IgD-negative memory B cell (primary cell): ENCODE results near the gene ADAMTS20. TPM values are rescaled to one million over a fixed set of nuclear protein-coding genes. Genes with fewer than 3 reads are reported as not detected.
"Not testable (repeated sequence)": the region's sequence is repeated elsewhere in the genome, so short reads cannot be mapped to it uniquely, and the experiment has no call there.

Experiments used
- H3K27ac Mint-ChIP-seq, 3 donors: one replicate each; pipeline ENCODE4 v1.8.0; 2020 to 2022; ENCODE audit warnings: mild to moderate bottlenecking in 3 of 3, mixed read lengths in 3 of 3, moderate library complexity in 1 of 3
- H3K27me3 Mint-ChIP-seq: one replicate; pipeline ENCODE4 v1.8.0; 2021; ENCODE audit warnings: mixed read lengths
- H3K36me3 Mint-ChIP-seq: one replicate; pipeline ENCODE4 v1.8.0; 2020; ENCODE audit warnings: mild to moderate bottlenecking, mixed read lengths
- H3K4me1 Mint-ChIP-seq, 3 donors: one replicate each; pipeline ENCODE4 v1.8.0; 2020 to 2022; ENCODE audit warnings: mixed read lengths in 3 of 3, mild to moderate bottlenecking in 1 of 3
- H3K4me3 Mint-ChIP-seq, 4 donors: one replicate each; pipeline ENCODE4 v1.8.0; 2020 to 2022; ENCODE audit warnings: mild to moderate bottlenecking in 4 of 4, mixed read lengths in 4 of 4, moderate library complexity in 3 of 4
- H3K9me3 Mint-ChIP-seq, 3 donors: one replicate each; pipeline ENCODE4 v1.8.0; 2020 to 2021; ENCODE audit warnings: mixed read lengths in 3 of 3, mild to moderate bottlenecking in 1 of 3
- polyA plus RNA-seq: library from polyadenylated mRNA; unstranded; fragments of 300-500 nt; fragmentation: Illumina TruSeq; gene quantifications from one replicate; pipeline ENCODE4 v1.2.3, GENCODE V29; 2021

The ADAMTS20 gene
- polyA plus RNA-seq, 1 donor from 2014 or later, result not detected

DNA sequence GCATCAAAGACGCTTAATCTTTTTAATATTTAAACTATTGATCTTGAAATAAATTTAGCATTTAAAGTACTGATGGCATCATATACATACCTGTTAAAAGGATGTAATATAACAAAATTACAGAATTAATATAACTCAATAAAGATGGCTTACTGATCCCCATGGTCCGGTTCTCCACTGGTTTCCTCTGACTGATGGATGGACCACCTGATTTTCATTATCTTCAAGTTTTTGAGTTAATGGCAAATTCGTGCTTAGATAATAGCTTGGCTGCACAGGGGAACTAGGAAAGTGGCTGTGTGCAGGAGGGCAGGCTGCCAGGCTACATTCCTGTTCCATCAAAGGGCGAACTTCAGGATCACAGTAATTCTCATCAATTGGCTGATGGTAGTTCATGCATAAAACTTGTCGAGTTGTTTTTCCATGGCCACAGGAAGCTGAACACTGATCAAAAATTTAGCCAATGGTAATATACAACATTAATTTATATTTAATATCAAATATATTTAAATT lies 123.9 kb downstream of the ADAMTS20 start:
- no peaks in the 10 kb centered on the region for H3K4me1 Mint-ChIP-seq
- H3K27ac Mint-ChIP-seq, result no peak overlapping the region
- no peak overlapping the region for H3K4me3 Mint-ChIP-seq
- H3K27me3 Mint-ChIP-seq, result no peaks in the 10 kb centered on the region
- H3K9me3 Mint-ChIP-seq, result no peaks in the 10 kb centered on the region
- H3K36me3 Mint-ChIP-seq, result no peaks in the 10 kb centered on the region

DNA sequence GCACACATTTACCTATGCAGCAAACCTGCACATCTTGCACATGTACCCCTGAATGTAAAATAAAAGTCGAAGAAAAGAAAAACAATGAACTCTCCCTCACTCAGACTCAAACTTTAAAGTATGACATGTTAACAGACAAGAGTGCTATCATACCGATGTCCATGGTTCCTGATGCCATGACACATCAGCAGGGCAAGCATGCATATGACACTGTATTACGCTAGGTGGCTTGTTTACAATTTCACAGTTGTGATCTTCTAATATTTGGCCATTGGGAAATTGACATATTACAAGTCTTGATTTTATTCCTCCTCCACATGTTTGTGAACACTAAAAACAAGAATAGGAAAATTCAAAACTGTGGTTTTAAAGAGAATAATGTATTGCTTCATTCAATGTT lies 126.6 kb downstream of the ADAMTS20 start:
- H3K36me3 Mint-ChIP-seq, result no peaks in the 10 kb centered on the region
- H3K4me1 Mint-ChIP-seq, result no peaks in the 10 kb centered on the region
- no peaks in the 10 kb centered on the region for H3K9me3 Mint-ChIP-seq
- H3K4me3 Mint-ChIP-seq, result no peak overlapping the region
- H3K27ac Mint-ChIP-seq, result no peak overlapping the region
- H3K27me3 Mint-ChIP-seq, result no peaks in the 10 kb centered on the region

DNA sequence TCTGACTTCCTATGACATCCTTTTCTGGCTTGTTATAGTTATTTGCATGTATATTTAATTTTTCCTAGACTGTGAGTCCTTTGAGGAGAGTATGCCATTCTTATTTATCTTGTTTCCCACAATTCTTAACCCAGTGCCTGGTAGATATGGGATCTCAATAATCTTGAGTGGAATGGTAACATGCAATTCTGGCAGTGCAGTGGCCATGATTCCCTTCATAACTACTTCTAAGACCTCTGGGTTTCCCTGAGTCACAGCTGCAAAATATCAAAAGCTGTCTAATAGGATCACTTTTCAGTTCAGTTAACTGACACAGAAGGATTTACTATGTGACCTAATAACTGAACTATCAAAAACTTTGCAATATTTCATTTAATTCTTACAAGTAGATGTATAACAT lies 135.0 kb downstream of the ADAMTS20 start:
- no peaks in the 10 kb centered on the region for H3K27me3 Mint-ChIP-seq
- H3K36me3 Mint-ChIP-seq, result peaks cover 3% of the 10 kb centered on the region
- peaks cover 0 to 4% (median 4%) of the 10 kb centered on the region in 3 donors for H3K9me3 Mint-ChIP-seq
- H3K4me3 Mint-ChIP-seq, result no peak overlapping the region
- H3K27ac Mint-ChIP-seq, result no peak overlapping the region
- H3K4me1 Mint-ChIP-seq, result no peaks in the 10 kb centered on the region

DNA sequence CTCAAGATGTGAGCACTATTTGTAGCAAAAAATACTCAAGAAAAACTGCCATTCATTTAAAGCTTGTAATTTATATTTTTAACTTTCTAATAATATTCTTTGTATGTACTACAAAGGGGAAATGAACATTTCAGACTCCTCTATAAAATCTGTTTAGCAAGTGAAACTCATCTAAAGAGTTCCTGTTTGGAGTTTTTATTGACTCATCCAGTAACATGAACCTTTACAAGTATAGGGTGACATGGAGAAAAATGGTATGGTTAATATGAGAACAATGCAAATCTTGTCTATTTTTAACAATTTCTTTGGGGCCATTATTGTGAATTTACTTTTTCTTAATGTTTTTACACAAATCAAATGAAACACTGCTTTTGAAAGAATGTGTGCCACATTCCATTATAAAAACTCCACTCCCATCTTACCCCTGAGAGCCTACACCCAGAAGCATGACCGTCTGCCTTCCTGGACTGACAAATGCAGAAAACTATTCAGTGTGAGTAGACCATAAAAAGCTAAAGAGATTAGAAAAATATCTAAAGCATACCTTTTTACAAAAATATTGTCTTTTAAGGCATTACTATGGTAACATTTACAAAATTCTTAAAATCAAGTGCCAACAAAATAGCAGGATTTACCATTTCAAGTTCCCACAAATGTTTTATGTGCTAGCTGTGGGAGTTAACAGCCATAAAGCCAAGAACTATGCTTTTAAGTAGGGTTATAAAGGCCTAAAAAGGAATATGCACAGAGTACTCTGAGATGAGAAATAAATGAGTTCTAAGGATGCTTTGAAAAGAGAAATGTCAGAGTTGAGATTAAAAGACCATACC lies 144.0 kb downstream of the ADAMTS20 start:
- Mint-ChIP-seq H3K36me3 (no peaks in the 10 kb centered on the region), H3K27ac (no peak overlapping the region), H3K4me1 (no peaks in the 10 kb centered on the region), H3K4me3 (no peak overlapping the region), H3K9me3 (no peaks in the 10 kb centered on the region), H3K27me3 (no peaks in the 10 kb centered on the region)

DNA sequence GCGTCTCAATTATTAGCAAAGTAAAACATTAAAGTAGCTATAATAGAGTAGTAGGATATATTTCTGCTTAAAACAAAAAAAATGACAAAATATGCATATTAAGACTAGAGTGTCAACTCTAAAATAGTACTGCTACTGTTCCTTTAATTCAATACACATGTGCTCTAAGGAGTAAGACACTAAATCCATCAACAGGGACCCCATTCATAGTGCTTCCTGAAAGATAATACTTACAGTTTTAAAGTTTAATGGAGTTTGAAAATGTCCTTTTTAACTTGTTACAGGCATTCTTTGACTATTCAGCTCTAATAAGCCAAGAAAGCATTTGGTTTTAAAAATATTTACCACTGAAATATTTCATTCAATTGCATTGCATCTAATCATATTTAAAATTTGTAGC lies 145.2 kb downstream of the ADAMTS20 start:
- H3K4me1 Mint-ChIP-seq, result no peaks in the 10 kb centered on the region
- H3K36me3 Mint-ChIP-seq, result no peaks in the 10 kb centered on the region
- no peaks in the 10 kb centered on the region for H3K27me3 Mint-ChIP-seq
- no peak overlapping the region for H3K27ac Mint-ChIP-seq
- no peak overlapping the region for H3K4me3 Mint-ChIP-seq
- no peaks in the 10 kb centered on the region for H3K9me3 Mint-ChIP-seq

DNA sequence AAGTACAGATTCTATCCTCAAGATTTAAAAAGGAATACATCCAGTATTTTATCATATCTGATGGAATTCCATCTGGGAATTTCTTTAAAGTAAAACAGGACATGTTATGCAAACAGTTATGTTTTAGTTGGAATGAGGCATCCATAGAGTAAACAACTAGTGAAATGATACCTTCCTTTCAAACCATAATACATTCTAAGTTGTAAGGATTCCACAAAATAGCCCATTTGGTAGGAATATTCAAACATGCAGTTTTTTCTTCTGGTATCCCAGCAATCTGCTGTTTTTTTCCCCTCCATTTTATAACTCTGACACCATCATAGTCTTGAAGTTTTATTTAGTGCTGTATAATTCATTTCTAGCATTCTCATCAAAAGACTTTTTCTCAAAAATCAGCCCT lies 149.6 kb downstream of the ADAMTS20 start:
- Mint-ChIP-seq H3K27me3 (no peaks in the 10 kb centered on the region), H3K36me3 (no peaks in the 10 kb centered on the region), H3K4me3 (no peak overlapping the region), H3K9me3 (peaks cover 0 to 2% (median 0%) of the 10 kb centered on the region in 3 donors), H3K27ac (no peak overlapping the region), H3K4me1 (no peaks in the 10 kb centered on the region)

DNA sequence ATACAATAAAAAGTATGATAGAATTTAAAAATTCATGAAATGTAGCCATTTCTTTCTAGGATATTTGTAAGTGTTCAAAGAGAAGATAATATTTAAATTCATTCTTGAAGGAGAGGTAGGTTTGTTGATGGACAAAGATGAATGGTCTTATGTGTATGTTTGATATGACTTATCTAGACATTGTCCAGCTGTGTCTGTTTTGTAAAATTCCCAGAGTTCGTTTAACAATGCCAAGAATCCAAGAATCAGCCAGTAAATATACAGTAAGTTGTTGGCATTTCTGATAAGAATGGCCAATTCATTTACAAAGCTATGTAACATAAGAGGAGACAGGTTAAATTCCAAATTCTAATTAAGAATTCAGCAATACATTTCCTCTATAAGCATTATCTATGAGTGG lies 150.9 kb downstream of the ADAMTS20 start:
- no peak overlapping the region for H3K27ac Mint-ChIP-seq
- H3K27me3 Mint-ChIP-seq, result no peaks in the 10 kb centered on the region
- no peaks in the 10 kb centered on the region for H3K36me3 Mint-ChIP-seq
- H3K9me3 Mint-ChIP-seq, result peaks cover 0 to 2% (median 0%) of the 10 kb centered on the region in 3 donors
- H3K4me3 Mint-ChIP-seq, result no peak overlapping the region
- no peaks in the 10 kb centered on the region for H3K4me1 Mint-ChIP-seq

DNA sequence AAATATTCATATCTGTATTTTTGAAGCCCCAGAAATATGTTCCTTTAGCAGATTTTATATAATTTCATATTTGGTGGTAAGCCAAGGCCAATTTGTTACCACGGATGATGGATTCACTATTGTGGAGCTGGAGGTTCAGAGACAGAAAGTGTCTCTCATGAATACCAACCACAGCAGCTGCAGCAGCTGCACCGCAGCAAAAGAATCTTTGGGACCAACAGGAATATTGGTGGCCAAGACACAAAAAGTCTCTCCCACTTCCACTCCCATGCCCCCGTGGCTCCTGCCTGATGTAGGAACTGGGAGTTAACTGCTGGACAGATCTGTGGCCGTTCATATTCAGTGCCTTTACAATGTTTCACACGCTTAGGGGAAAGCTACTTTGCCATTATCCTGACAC lies 155.3 kb downstream of the ADAMTS20 start:
- Mint-ChIP-seq H3K27me3 (peaks cover 2% of the 10 kb centered on the region), H3K27ac (no peak overlapping the region), H3K9me3 (peaks cover 0 to 4% (median 0%) of the 10 kb centered on the region in 3 donors), H3K4me3 (no peak overlapping the region), H3K4me1 (no peaks in the 10 kb centered on the region), H3K36me3 (no peaks in the 10 kb centered on the region)

DNA sequence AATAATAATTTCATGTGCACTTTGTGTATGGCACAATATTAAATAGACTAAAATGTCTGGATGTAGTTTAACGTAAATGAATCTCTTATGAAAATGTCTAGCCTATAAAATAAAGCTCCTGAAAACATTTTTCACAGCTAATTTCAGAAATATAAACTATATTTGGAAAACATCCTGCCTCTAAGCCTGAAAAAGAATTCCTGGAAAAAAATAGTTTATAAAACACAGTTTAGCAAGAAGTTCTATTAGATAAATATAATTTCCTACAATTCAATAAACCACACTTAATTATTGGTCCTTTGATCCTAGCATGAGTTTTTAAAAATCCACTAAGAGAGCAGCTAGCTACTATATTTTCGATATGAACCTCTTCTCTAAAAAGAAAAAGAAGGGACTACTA lies 159.9 kb downstream of the ADAMTS20 start:
- H3K27ac Mint-ChIP-seq, result no peak overlapping the region
- no peaks in the 10 kb centered on the region for H3K4me1 Mint-ChIP-seq
- H3K9me3 Mint-ChIP-seq, result peaks cover 0 to 2% (median 2%) of the 10 kb centered on the region in 3 donors
- H3K36me3 Mint-ChIP-seq, result no peaks in the 10 kb centered on the region
- H3K4me3 Mint-ChIP-seq, result no peak overlapping the region
- H3K27me3 Mint-ChIP-seq, result peaks cover 4% of the 10 kb centered on the region

DNA sequence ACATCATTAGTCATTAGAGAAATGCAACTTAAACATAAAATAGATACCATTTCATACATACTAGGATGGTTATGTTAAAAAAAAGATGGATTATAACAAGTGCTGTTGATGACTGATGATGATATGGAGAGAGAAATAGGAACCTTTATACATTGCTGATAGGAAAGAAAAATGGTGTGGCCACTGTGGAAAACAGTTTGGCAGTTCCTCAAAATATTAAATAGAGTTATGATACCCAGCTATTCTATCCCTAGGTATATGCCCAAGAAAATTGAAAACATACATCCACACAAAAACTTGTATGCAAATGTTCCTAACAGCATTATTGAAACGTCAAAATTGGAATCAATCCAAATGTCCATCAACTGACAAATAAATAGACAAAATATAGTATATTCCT lies 170.1 kb downstream of the ADAMTS20 start:
- no peaks in the 10 kb centered on the region for H3K36me3 Mint-ChIP-seq
- peaks cover 0 to 11% (median 4%) of the 10 kb centered on the region in 3 donors for H3K9me3 Mint-ChIP-seq
- H3K27ac Mint-ChIP-seq, result no peak overlapping the region
- H3K4me1 Mint-ChIP-seq, result no peaks in the 10 kb centered on the region
- no peaks in the 10 kb centered on the region for H3K27me3 Mint-ChIP-seq
- H3K4me3 Mint-ChIP-seq, result no peak overlapping the region

DNA sequence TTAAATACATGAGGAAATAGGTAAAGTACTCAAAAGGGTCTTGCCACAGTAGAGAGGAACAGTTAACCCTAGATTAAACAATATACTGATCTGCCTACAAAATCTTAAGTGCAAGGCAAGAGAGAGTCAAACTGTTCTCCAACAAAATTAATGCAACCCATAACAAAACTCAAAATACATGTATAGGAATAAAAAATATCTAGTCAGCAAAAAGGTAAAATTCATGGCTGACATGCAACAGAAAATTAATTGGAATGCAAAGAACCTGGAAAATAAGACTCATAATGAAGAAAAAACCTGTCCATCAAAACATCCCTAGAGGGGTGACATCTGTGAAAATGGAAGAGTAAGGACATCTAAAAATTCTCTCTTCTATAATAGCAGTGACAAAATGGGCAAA lies 173.6 kb downstream of the ADAMTS20 start:
- Mint-ChIP-seq H3K27ac (no peak overlapping the region), H3K27me3 (no peaks in the 10 kb centered on the region), H3K9me3 (peaks cover 0 to 11% (median 4%) of the 10 kb centered on the region in 3 donors), H3K36me3 (no peaks in the 10 kb centered on the region), H3K4me3 (no peak overlapping the region), H3K4me1 (no peaks in the 10 kb centered on the region)

DNA sequence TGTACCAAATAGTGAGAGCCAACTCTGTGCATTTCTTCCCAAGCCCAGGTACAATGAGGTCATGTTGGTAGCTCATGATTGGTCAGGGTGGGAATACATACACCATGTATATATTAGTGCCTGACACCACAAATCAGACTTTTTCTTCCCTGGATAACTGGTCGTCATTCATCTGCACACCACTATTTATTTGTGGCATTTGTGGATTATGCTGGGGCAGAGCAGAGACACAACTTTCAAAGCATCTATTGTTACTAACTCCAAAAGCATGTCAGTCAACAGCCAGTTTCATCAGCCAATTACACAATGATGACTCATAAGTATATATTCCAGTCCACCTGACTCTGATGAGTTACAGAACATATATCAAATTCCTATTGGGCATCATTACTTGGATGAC lies 181.7 kb downstream of the ADAMTS20 start:
- Mint-ChIP-seq H3K36me3 (no peaks in the 10 kb centered on the region), H3K9me3 (no peaks in the 10 kb centered on the region), H3K4me3 (no peak overlapping the region), H3K27ac (no peak overlapping the region), H3K27me3 (no peaks in the 10 kb centered on the region), H3K4me1 (no peaks in the 10 kb centered on the region)

DNA sequence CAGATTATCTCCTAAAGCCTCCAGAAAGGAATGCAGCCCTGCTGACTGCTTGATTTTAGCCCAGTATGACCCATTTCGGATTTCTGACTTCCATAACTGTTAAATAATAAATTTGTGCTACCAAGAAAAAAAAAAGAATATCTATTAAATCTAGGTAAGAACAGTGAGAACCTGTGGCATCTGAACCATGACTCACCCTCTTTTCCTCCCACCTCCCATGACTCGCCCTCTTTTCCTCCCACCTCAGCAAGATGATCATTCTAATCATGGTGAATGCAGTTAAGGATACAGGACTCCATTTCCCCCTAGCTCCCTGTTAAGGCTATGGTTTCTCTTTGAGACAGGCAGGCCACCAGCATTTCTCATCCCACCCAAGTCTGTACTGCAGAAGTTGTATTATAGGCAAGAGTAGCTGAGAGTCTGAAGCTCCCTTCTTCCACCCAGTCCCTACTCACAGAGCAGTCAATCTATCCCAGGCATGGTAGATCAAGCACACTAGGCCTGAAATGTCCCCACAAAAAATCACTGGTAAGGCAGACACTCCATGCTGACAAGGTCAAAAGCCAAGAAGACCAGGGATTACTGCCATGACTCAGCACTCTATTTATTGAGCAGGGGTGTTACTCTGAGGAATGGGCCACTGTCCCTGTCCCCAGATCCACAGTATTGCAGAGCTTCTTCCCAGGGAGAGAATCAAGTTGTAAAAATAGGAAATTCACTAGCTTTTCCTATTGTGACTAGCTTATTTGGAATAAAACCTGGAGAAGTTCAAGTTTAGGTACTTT lies 188.9 kb downstream of the ADAMTS20 start:
- no peaks in the 10 kb centered on the region for H3K36me3 Mint-ChIP-seq
- peaks cover 2% of the 10 kb centered on the region for H3K27me3 Mint-ChIP-seq
- H3K9me3 Mint-ChIP-seq, result peaks cover 0 to 1% (median 0%) of the 10 kb centered on the region in 3 donors
- H3K4me1 Mint-ChIP-seq, result no peaks in the 10 kb centered on the region
- H3K27ac Mint-ChIP-seq, result no peak overlapping the region
- H3K4me3 Mint-ChIP-seq, result no peak overlapping the region

DNA sequence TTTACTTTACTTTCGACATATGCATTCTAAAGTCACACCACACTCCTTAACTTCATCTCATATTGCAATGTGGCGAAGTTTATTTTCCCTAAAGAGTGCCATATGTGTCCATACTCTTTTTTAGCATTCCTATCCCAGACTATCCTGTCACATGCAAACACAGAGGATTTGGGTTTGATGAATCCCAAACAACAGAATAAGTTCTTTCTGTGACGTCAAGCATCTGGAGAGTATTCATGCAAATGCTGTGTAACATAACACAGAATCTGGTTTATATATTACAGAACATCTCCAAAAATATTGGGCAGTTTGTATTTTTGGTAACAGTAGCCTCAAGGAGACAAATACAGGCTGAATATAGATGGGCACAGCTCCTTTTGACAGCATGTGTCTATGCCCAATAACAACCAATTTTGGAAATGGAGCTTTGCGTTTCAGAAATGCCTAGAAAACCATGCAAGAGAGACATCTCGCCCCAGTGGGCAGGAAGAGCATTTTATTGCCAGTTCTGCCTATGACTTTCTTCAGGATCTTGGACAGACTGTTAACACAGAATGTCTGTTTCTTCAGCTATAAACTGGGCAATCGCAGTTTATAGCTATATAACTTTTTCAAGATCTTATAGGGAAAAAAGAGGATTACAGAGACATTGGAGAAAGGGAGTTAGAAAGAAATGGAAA lies 190.8 kb downstream of the ADAMTS20 start:
- H3K4me1 Mint-ChIP-seq, result no peaks in the 10 kb centered on the region
- H3K27ac Mint-ChIP-seq, result no peak overlapping the region
- no peak overlapping the region for H3K4me3 Mint-ChIP-seq
- peaks cover 0 to 3% (median 0%) of the 10 kb centered on the region in 3 donors for H3K9me3 Mint-ChIP-seq
- peaks cover 2% of the 10 kb centered on the region for H3K27me3 Mint-ChIP-seq
- H3K36me3 Mint-ChIP-seq, result no peaks in the 10 kb centered on the region

DNA sequence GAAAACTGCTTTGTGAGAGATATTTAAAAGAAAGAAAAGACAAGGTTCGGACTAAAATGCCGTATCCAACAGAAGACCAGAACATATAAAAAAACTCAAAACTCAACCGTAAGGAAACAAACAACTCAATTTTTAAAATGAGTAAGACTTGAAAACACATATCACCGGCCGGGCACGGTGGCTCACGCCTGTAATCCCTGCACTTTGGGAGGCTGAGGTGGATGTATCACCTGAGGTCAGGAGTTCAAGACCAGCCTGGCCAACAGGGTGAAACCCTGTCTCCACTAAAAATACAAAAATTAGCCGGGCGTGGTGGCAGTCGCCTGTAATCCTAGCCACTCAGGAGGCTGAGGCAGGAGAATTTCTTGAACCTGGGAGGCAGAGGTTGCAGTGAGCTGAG lies 192.0 kb downstream of the ADAMTS20 start:
- not testable (repeated sequence) for H3K36me3 Mint-ChIP-seq, H3K9me3 Mint-ChIP-seq

More for the DNA sequence above, 192.0 kb downstream of the ADAMTS20 start:
- not testable (repeated sequence) for H3K27me3 Mint-ChIP-seq, H3K4me1 Mint-ChIP-seq, H3K27ac Mint-ChIP-seq, H3K4me3 Mint-ChIP-seq
